HepG2 (cell line): ENCODE data around the gene PDP2. TPM values are rescaled to one million over a fixed set of nuclear protein-coding genes. Genes with fewer than 3 reads are reported as not detected.

ENCODE experiments used
- ARID2 ChIP-seq: sonication (generic); formaldehyde crosslinking; IDR thresholded peaks from 2 replicates; pipeline ENCODE4 v1.8.1; 2022; ENCODE audit warnings: mild to moderate bottlenecking, missing genetic modification reagents, borderline replicate concordance
- ARNT ChIP-seq: fragments of 450-650 bp; IDR thresholded peaks from 2 replicates; pipeline ENCODE4 v1.6.1; 2017
- KLF6 ChIP-seq: IDR thresholded peaks from 2 replicates; pipeline ENCODE4 v1.8.0; 2016; ENCODE audit warnings: missing biosample characterization, missing genetic modification reagents
- MED1 ChIP-seq: sonication (generic); formaldehyde crosslinking; IDR thresholded peaks from 2 replicates; pipeline ENCODE4 v1.4.0; 2020; ENCODE audit warnings: missing genetic modification reagents
- MLLT10 ChIP-seq: sonication (generic); formaldehyde crosslinking; IDR thresholded peaks from 2 replicates; pipeline ENCODE4 v1.4.0; 2020; ENCODE audit warnings: missing genetic modification reagents
- MTA3 ChIP-seq: sonication (generic); formaldehyde crosslinking; IDR thresholded peaks from 2 replicates; pipeline ENCODE4 v1.4.0; 2020; ENCODE audit warnings: missing genetic modification reagents
- MXD1 ChIP-seq: sonication (generic); formaldehyde crosslinking; IDR thresholded peaks from 2 replicates; pipeline ENCODE4 v1.4.0; 2020; ENCODE audit warnings: mild to moderate bottlenecking, missing genetic modification reagents
- NR2F6 ChIP-seq, 2 experiments: IDR thresholded peaks; 2 replicates each; pipeline ENCODE4 v1.6.1; 2016; ENCODE audit warnings: antibody characterized with exemption in 1 of 2, mild to moderate bottlenecking in 1 of 2
- ONECUT2 ChIP-seq: sonication (generic); formaldehyde crosslinking; IDR thresholded peaks from 2 replicates; pipeline ENCODE4 v1.4.0; 2020; ENCODE audit warnings: missing genetic modification reagents
- PATZ1 ChIP-seq: sonication (generic); formaldehyde crosslinking; IDR thresholded peaks from 2 replicates; pipeline ENCODE4 v1.4.0; 2020; ENCODE audit warnings: missing genetic modification reagents
- PITX1 ChIP-seq: sonication (generic); formaldehyde crosslinking; IDR thresholded peaks from 2 replicates; pipeline ENCODE4 v1.5.1; 2020; ENCODE audit warnings: mild to moderate bottlenecking, missing genetic modification reagents
- PLSCR1 ChIP-seq: sonication (generic); formaldehyde crosslinking; IDR thresholded peaks from 2 replicates; pipeline ENCODE4 v1.5.0; 2020; ENCODE audit warnings: missing genetic modification reagents, mild to moderate bottlenecking, borderline replicate concordance
- POGK ChIP-seq: sonication (generic); formaldehyde crosslinking; conservative IDR thresholded peaks from 2 replicates; pipeline ENCODE4 v1.8.0; 2022; ENCODE audit warnings: mild to moderate bottlenecking, moderate library complexity, missing genetic modification reagents
- RFX3 ChIP-seq: IDR thresholded peaks from 2 replicates; pipeline ENCODE4 v1.6.1; 2016; ENCODE audit warnings: missing biosample characterization, missing genetic modification reagents
- SETDB1 ChIP-seq: sonication (generic); formaldehyde crosslinking; IDR thresholded peaks from 2 replicates; pipeline ENCODE4 v1.5.1; 2020; ENCODE audit warnings: missing genetic modification reagents, mild to moderate bottlenecking, borderline replicate concordance
- SMAD3 ChIP-seq: sonication (generic); formaldehyde crosslinking; IDR thresholded peaks from 2 replicates; pipeline ENCODE4 v1.4.0; 2020; ENCODE audit warnings: missing genetic modification reagents
- SMARCC2 ChIP-seq: fragments of 450-650 bp; IDR thresholded peaks from 2 replicates; pipeline ENCODE4 v1.6.1; 2017; ENCODE audit warnings: antibody characterized with exemption, mild to moderate bottlenecking
- SP2 ChIP-seq: sonication (generic); formaldehyde crosslinking; IDR thresholded peaks from 2 replicates; pipeline ENCODE4 v1.5.1; 2020; ENCODE audit warnings: mild to moderate bottlenecking, missing genetic modification reagents
- ZFP36L1 ChIP-seq: sonication (generic); formaldehyde crosslinking; IDR thresholded peaks from 2 replicates; pipeline ENCODE4 v1.8.0; 2022; ENCODE audit warnings: mild to moderate bottlenecking, missing genetic modification reagents, moderate library complexity
- ZNF251 ChIP-seq: sonication (generic); formaldehyde crosslinking; IDR thresholded peaks from 2 replicates; pipeline ENCODE4 v1.9.0; 2021; ENCODE audit warnings: mild to moderate bottlenecking, missing genetic modification reagents
- ZNF276 ChIP-seq: sonication (generic); formaldehyde crosslinking; IDR thresholded peaks from 2 replicates; pipeline ENCODE4 v1.4.0; 2020; ENCODE audit warnings: mild to moderate bottlenecking, low read depth, missing genetic modification reagents
- ZNF451 ChIP-seq: sonication (generic); formaldehyde crosslinking; IDR thresholded peaks from 2 replicates; pipeline ENCODE4 v1.5.0; 2020; ENCODE audit warnings: mild to moderate bottlenecking, missing genetic modification reagents
- ZNF746 ChIP-seq: sonication (generic); formaldehyde crosslinking; IDR thresholded peaks from 2 replicates; pipeline ENCODE4 v1.8.0; 2022; ENCODE audit warnings: mild to moderate bottlenecking, missing genetic modification reagents
- ZNF792 ChIP-seq: IDR thresholded peaks from 2 replicates; pipeline ENCODE4 v1.6.1; 2016
- polyA plus RNA-seq, 8 experiments: library from polyadenylated mRNA; depleted of rRNA in 3 of 8; stranded (reverse) in 7 of 8; unstranded in 1 of 8; fragments of >200 nt; fragmentation: Illumina TruSeq in 4 of 8; extraction: Trizol in 4 of 8; gene quantifications; 2 replicates each; pipeline versions ENCODE4 v1.2.1 to v1.2.3, GENCODE V29; 2011 to 2016; ENCODE audit warnings: low read depth in 4 of 8, missing spikeins in 1 of 8, mixed read lengths in 1 of 8; ENCODE audit not compliant: insufficient read depth in 1 of 8
- total RNA-seq, 5 experiments: library from RNA; depleted of rRNA; stranded (reverse); fragments of >200 nt; fragmentation: Illumina TruSeq; extraction: Trizol; gene quantifications; 2 replicates each; pipeline ENCODE4 v1.2.3, GENCODE V29; 2016; ENCODE audit warnings: low read depth in 1 of 5

The PDP2 gene
- total and polyA plus RNA-seq, 2 of the 13 experiments (the other 11 are each of a cell fraction or from before 2014, with no cell fraction given), result 12.8 to 15.8 TPM

GRCh38 chr16:66880288-66881013, at the start of gene PDP2 (continued):
- TF ChIP-seq RFX3 (no peak), ZNF276 (CRISPR knock-in tag) (peak; percentile 89), MED1 (CRISPR knock-in tag) (peak; percentile 63), ZNF746 (CRISPR knock-in tag) (peak; percentile 50), MTA3 (CRISPR knock-in tag) (no peak), ARID2 (0 out of 2 replicates have a peak, but pooled peaks have one; percentile 49), SMAD3 (CRISPR knock-in tag) (peak; percentile 36; the same call in 1 of the 2 replicates), ONECUT2 (CRISPR knock-in tag) (0 out of 2 replicates have a peak, but pooled peaks have one; percentile 43), ZFP36L1 (CRISPR knock-in tag) (peak; percentile 84), NR2F6 (IDR thresholded peaks at IDR 0.05) (0 out of 2 replicates have a peak, but pooled peaks have one; percentile 24), NR2F6 (CRISPR knock-in tag; IDR thresholded peaks at IDR 0.05) (no peak), PATZ1 (CRISPR knock-in tag) (peak; percentile 99), SP2 (CRISPR knock-in tag) (peak; percentile 100), SETDB1 (CRISPR knock-in tag) (no peak), ZNF251 (CRISPR knock-in tag) (peak; percentile 88; the same call in 1 of the 2 replicates), MLLT10 (CRISPR knock-in tag) (no peak), ARNT (no peak), ZNF792 (no peak; the same call in 1 of the 2 replicates), PLSCR1 (CRISPR knock-in tag) (no peak), POGK (peak; percentile 92; the same call in 1 of the 2 replicates), ZNF451 (CRISPR knock-in tag) (no peak; the same call in 1 of the 2 replicates), MXD1 (CRISPR knock-in tag) (peak; percentile 99), PITX1 (CRISPR knock-in tag) (peak; percentile 59; the same call in 1 of the 2 replicates), SMARCC2 (no peak), KLF6 (CRISPR knock-in tag) (peak; percentile 93)
